Neural progenitor cell (in vitro differentiated cells): ENCODE measurements around the gene NR4A3. TPM values are rescaled to one million over a fixed set of nuclear protein-coding genes. Genes with fewer than 3 reads are reported as not detected.

Source experiments
- DNase-seq: peaks from one replicate; pipeline ENCODE4 v3.0.0-alpha.2; 2016; ENCODE audit warnings: low spot score
- H2AFZ ChIP-seq: fragments of 200-600 bp; sonication (generic); replicated peaks from 2 replicates; pipeline ENCODE4 v1.6.1; 2016; ENCODE audit warnings: antibody characterized with exemption
- H3F3A ChIP-seq: fragments of 200-600 bp; sonication (generic); 2 replicates; pipeline ENCODE4 v1.6.1; 2016; ENCODE audit warnings: antibody characterized with exemption, low read depth
- H3K27ac ChIP-seq: fragments of 200-600 bp; sonication (generic); 2 replicates; pipeline ENCODE4 v1.5.1; 2016; ENCODE audit warnings: mild to moderate bottlenecking
- H3K27me3 ChIP-seq: fragments of 200-600 bp; sonication (generic); 2 replicates; pipeline ENCODE4 v1.6.1; 2016; ENCODE audit warnings: mild to moderate bottlenecking, moderate library complexity
- H3K36me3 ChIP-seq: fragments of 200-600 bp; sonication (generic); 2 replicates; pipeline ENCODE4 v1.5.1; 2016
- H3K4me1 ChIP-seq: fragments of 200-600 bp; sonication (generic); 2 replicates; pipeline ENCODE4 v1.6.1; 2016; ENCODE audit warnings: mixed run types
- H3K4me2 ChIP-seq: fragments of 200-600 bp; sonication (generic); 2 replicates; pipeline ENCODE4 v1.6.1; 2016
- H3K4me3 ChIP-seq: fragments of 200-600 bp; sonication (generic); 2 replicates; pipeline ENCODE4 v1.5.1; 2016
- H3K79me2 ChIP-seq: fragments of 200-600 bp; sonication (generic); 2 replicates; pipeline ENCODE4 v1.6.1; 2016; ENCODE audit warnings: low read depth
- H3K9ac ChIP-seq: fragments of 200-600 bp; sonication (generic); 2 replicates; pipeline ENCODE4 v1.6.1; 2016
- H3K9me3 ChIP-seq: fragments of 200-600 bp; sonication (generic); 2 replicates; pipeline ENCODE4 v1.5.1; 2016; ENCODE audit warnings: low read depth
- H4K20me1 ChIP-seq: fragments of 200-600 bp; sonication (generic); 2 replicates; pipeline ENCODE4 v1.6.1; 2016; ENCODE audit warnings: low read depth
- H3K27ac Mint-ChIP-seq: 3 replicates; pipeline ENCODE4 v1.8.0; 2021; ENCODE audit warnings: mixed read lengths
- H3K27me3 Mint-ChIP-seq: 2 replicates; pipeline ENCODE4 v1.8.0; 2022; ENCODE audit warnings: low read depth, mild to moderate bottlenecking, inconsistent platforms, moderate library complexity, mixed read lengths; ENCODE audit not compliant: insufficient read depth
- H3K36me3 Mint-ChIP-seq: 3 replicates; pipeline ENCODE4 v1.8.0; 2021; ENCODE audit warnings: mixed read lengths
- H3K4me1 Mint-ChIP-seq: 3 replicates; pipeline ENCODE4 v1.8.0; 2021; ENCODE audit warnings: mixed read lengths
- H3K4me3 Mint-ChIP-seq: 3 replicates; pipeline ENCODE4 v1.8.0; 2021; ENCODE audit warnings: mild to moderate bottlenecking, moderate library complexity, mixed read lengths
- H3K9me3 Mint-ChIP-seq: 3 replicates; pipeline ENCODE4 v1.8.0; 2020; ENCODE audit warnings: mixed read lengths
- EZH2 ChIP-seq: fragments of 200-600 bp; sonication (generic); IDR thresholded peaks from 2 replicates; pipeline ENCODE4 v1.6.1; 2017; ENCODE audit warnings: antibody characterized with exemption, mild to moderate bottlenecking, moderate library complexity
- EZH2phosphoT487 ChIP-seq: fragments of 200-600 bp; sonication (generic); IDR thresholded peaks from 2 replicates; pipeline ENCODE4 v1.6.1; 2017; ENCODE audit warnings: antibody characterized with exemption
- total RNA-seq: library from RNA; depleted of rRNA; stranded (reverse); fragments of >200 nt; gene quantifications from 2 replicates; pipeline ENCODE4 v1.2.3, GENCODE V29; 2015; ENCODE audit warnings: low replicate concordance
- TF ChIP-seq, protein P1 (sequence below): fragments of 200-600 bp; sonication (generic); IDR thresholded peaks from 2 replicates; pipeline ENCODE4 v1.5.1; 2017; ENCODE audit warnings: antibody characterized with exemption, mild to moderate bottlenecking

The NR4A3 gene
- total RNA-seq, 1 donor from 2014 or later: 0.26 TPM

DNA sequence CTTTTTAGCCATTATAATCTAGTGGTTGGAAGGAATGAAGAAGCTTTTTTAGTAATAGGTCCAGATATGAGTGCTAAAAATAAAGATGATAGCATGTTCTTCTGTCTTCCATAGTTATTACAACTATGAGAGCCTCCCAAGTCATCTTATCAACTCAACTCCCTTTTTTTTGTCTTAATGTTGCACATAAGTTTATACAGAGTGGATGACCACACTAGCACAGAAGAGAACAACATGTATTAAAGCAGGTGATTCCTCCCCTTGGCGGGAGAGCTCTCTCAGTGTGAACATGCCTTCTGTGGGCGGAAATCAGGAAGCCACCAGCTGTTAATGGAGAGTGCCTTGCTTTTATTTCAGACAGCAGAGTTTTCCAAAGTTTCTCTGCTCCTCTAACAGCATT lies 44.7 kb downstream of the NR4A3 start:
- Histone ChIP-seq H3K36me3 (no peaks in the 10 kb centered on the region), H2AFZ (no peak overlapping the region), H3K9me3 (no peaks in the 10 kb centered on the region), H3K27ac (no peak overlapping the region), H3F3A (no peaks in the 10 kb centered on the region), H3K79me2 (no peaks in the 10 kb centered on the region), H3K4me2 (no peak overlapping the region), H3K4me3 (no peak overlapping the region), H3K4me1 (peaks cover 10% of the 10 kb centered on the region), H3K9ac (no peak overlapping the region), H3K27me3 (no peaks in the 10 kb centered on the region), H4K20me1 (no peaks in the 10 kb centered on the region)
- Mint-ChIP-seq H3K4me3 (no peak overlapping the region), H3K27me3 (no peaks in the 10 kb centered on the region), H3K36me3 (no peaks in the 10 kb centered on the region), H3K27ac (no peak overlapping the region), H3K4me1 (peaks cover 31% of the 10 kb centered on the region), H3K9me3 (no peaks in the 10 kb centered on the region)
- no peak for TF ChIP-seq EZH2phosphoT487
- no peak for TF ChIP-seq EZH2
- TF ChIP-seq, protein P1, sequence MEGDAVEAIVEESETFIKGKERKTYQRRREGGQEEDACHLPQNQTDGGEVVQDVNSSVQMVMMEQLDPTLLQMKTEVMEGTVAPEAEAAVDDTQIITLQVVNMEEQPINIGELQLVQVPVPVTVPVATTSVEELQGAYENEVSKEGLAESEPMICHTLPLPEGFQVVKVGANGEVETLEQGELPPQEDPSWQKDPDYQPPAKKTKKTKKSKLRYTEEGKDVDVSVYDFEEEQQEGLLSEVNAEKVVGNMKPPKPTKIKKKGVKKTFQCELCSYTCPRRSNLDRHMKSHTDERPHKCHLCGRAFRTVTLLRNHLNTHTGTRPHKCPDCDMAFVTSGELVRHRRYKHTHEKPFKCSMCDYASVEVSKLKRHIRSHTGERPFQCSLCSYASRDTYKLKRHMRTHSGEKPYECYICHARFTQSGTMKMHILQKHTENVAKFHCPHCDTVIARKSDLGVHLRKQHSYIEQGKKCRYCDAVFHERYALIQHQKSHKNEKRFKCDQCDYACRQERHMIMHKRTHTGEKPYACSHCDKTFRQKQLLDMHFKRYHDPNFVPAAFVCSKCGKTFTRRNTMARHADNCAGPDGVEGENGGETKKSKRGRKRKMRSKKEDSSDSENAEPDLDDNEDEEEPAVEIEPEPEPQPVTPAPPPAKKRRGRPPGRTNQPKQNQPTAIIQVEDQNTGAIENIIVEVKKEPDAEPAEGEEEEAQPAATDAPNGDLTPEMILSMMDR: no peak
- no peak for DNase-seq

- H3K27ac Mint-ChIP-seq: no peak overlapping the region
- Histone ChIP-seq H3K4me2 (no peak overlapping the region), H3F3A (no peaks in the 10 kb centered on the region), H3K4me3 (no peak overlapping the region), H3K9ac (no peak overlapping the region), H3K27me3 (no peaks in the 10 kb centered on the region), H2AFZ (no peak overlapping the region), H4K20me1 (no peaks in the 10 kb centered on the region), H3K4me1 (peaks cover 10% of the 10 kb centered on the region), H3K36me3 (no peaks in the 10 kb centered on the region), H3K27ac (no peak overlapping the region), H3K9me3 (no peaks in the 10 kb centered on the region), H3K79me2 (no peaks in the 10 kb centered on the region)
- peaks cover 30% of the 10 kb centered on the region for H3K4me1 Mint-ChIP-seq
- H3K9me3 Mint-ChIP-seq: no peaks in the 10 kb centered on the region
- DNase-seq: no peak
- no peak overlapping the region for H3K4me3 Mint-ChIP-seq
- TF ChIP-seq, protein P1: no peak
- TF ChIP-seq EZH2 (no peak), EZH2phosphoT487 (no peak)
- H3K36me3 Mint-ChIP-seq: no peaks in the 10 kb centered on the region
- H3K27me3 Mint-ChIP-seq: no peaks in the 10 kb centered on the region
These were observed 45.9 kb downstream of the NR4A3 start for GRCh38 chr9:99867536-99867935.

GRCh38 chr9:99867968-99868367 lies 46.3 kb downstream of the NR4A3 start:
- H4K20me1 ChIP-seq: no peaks in the 10 kb centered on the region
- H3K36me3 Mint-ChIP-seq: no peaks in the 10 kb centered on the region
- no peak overlapping the region for H3K9ac ChIP-seq
- peaks cover 8% of the 10 kb centered on the region for H3K4me1 ChIP-seq
- H3K27me3 ChIP-seq: no peaks in the 10 kb centered on the region
- DNase-seq: no peak
- no peak overlapping the region for H3K27ac Mint-ChIP-seq
- no peaks in the 10 kb centered on the region for H3K79me2 ChIP-seq
- no peak overlapping the region for H3K4me3 ChIP-seq
- H3K4me2 ChIP-seq: no peak overlapping the region
- H2AFZ ChIP-seq: no peak overlapping the region
- no peaks in the 10 kb centered on the region for H3K9me3 ChIP-seq
- no peaks in the 10 kb centered on the region for H3K27me3 Mint-ChIP-seq
- no peaks in the 10 kb centered on the region for H3K9me3 Mint-ChIP-seq
- no peaks in the 10 kb centered on the region for H3F3A ChIP-seq
- no peak overlapping the region for H3K4me3 Mint-ChIP-seq
- no peak overlapping the region for H3K27ac ChIP-seq
- no peaks in the 10 kb centered on the region for H3K36me3 ChIP-seq
- TF ChIP-seq, protein P1: no peak
- TF ChIP-seq EZH2 (no peak), EZH2phosphoT487 (no peak)
- peaks cover 26% of the 10 kb centered on the region for H3K4me1 Mint-ChIP-seq

DNA sequence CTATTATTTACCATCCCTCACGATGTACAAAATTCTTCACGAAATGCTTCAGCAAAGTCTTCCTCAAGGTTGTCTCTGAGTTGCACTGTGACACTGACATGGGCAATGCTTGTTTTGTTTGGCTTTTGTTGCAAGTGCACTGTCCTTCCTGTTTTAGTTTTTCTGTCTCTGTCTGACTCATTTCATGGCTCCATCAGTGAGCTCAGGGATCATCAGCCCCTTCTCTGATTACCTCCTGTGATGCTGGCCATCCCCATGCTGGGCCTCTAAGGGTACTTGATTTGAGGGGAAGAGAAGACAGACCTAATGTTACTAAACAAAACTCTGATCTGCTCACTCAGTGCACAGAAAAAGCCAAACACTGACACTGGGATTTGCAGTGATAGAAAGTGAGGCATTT lies 47.2 kb downstream of the NR4A3 start:
- Histone ChIP-seq H3K79me2 (no peaks in the 10 kb centered on the region), H3K27ac (no peak overlapping the region), H3F3A (no peaks in the 10 kb centered on the region), H3K9ac (no peak overlapping the region), H3K4me1 (peaks cover 4% of the 10 kb centered on the region), H3K4me3 (no peak overlapping the region), H3K4me2 (no peak overlapping the region), H4K20me1 (no peaks in the 10 kb centered on the region), H3K9me3 (no peaks in the 10 kb centered on the region), H2AFZ (no peak overlapping the region), H3K27me3 (no peaks in the 10 kb centered on the region), H3K36me3 (no peaks in the 10 kb centered on the region)
- no peak overlapping the region for H3K27ac Mint-ChIP-seq
- no peaks in the 10 kb centered on the region for H3K9me3 Mint-ChIP-seq
- no peaks in the 10 kb centered on the region for H3K36me3 Mint-ChIP-seq
- no peak for DNase-seq
- TF ChIP-seq, protein P1: no peak
- TF ChIP-seq EZH2phosphoT487 (no peak), EZH2 (no peak)
- peaks cover 20% of the 10 kb centered on the region for H3K4me1 Mint-ChIP-seq
- H3K27me3 Mint-ChIP-seq: no peaks in the 10 kb centered on the region
- no peak overlapping the region for H3K4me3 Mint-ChIP-seq
